NCI-H460 (cell line): ENCODE measurements around the gene MCRS1. TPM values are rescaled to one million over a fixed set of nuclear protein-coding genes. Genes with fewer than 3 reads are reported as not detected.

ENCODE experiments used
- DNase-seq: peaks from one replicate; pipeline ENCODE4 v3.0.0-alpha.2; 2016; ENCODE audit warnings: low read depth; ENCODE audit errors: extremely low read depth
- total RNA-seq: library from RNA; depleted of rRNA; stranded (reverse); fragments of >200 nt; shearing (Covaris generic); gene quantifications from 2 replicates; pipeline ENCODE4 v1.2.3, GENCODE V29; 2014

MCRS1 gene
- total RNA-seq, 1 experiment from 2014 or later = 57.6 TPM

GRCh38 chr12:49583366-49584094 lies 15.6 kb upstream of the MCRS1 start:
- DNase-seq = no peak

GRCh38 chr12:49582850-49583249 lies 14.9 kb upstream of the MCRS1 start:
- no peak for DNase-seq

- DNase-seq = no peak
Observed at GRCh38 chr12:49582201-49582600, 14.3 kb upstream of the MCRS1 start.

- DNase-seq = peak; percentile 78
Observed at GRCh38 chr12:49580572-49581535, 12.9 kb upstream of the MCRS1 start.

GRCh38 chr12:49578471-49579112 lies 10.7 kb upstream of the MCRS1 start:
- DNase-seq = no peak

- no peak for DNase-seq
Observed at GRCh38 chr12:49577589-49578315, 9.8 kb upstream of the MCRS1 start.

GRCh38 chr12:49568442-49569162 lies 660 bp upstream of the MCRS1 start:
- peak; percentile 13 for DNase-seq

- DNase-seq = no peak
Observed at GRCh38 chr12:49567302-49567610, 686 bp downstream of the MCRS1 start.

GRCh38 chr12:49566361-49566760 lies 1.6 kb downstream of the MCRS1 start:
- DNase-seq = no peak

GRCh38 chr12:49565406-49566265 lies 2.3 kb downstream of the MCRS1 start:
- DNase-seq = no peak

- no peak for DNase-seq
Observed at GRCh38 chr12:49564686-49565405, 3.1 kb downstream of the MCRS1 start.

GRCh38 chr12:49563951-49564685 lies 3.8 kb downstream of the MCRS1 start:
- DNase-seq = no peak

GRCh38 chr12:49562831-49563230 lies 5.1 kb downstream of the MCRS1 start:
- no peak for DNase-seq

GRCh38 chr12:49562233-49562632 lies 5.7 kb downstream of the MCRS1 start:
- DNase-seq = no peak

GRCh38 chr12:49560695-49561094 lies 7.2 kb downstream of the MCRS1 start:
- no peak for DNase-seq

GRCh38 chr12:49559011-49559675 lies 8.8 kb downstream of the MCRS1 start:
- DNase-seq = no peak

- no peak for DNase-seq
Observed at GRCh38 chr12:49558526-49558925, 9.4 kb downstream of the MCRS1 start.
